Activated T-cell treated with anti-CD3 and anti-CD28 coated beads, Interleukin-2, amount 50 U/mL, for 24 hours (primary cell): Measurements from ENCODE around the gene CFLAR.

ENCODE experiments used
- DNase-seq: peaks from one replicate; pipeline ENCODE4 v3.0.0-alpha.2; 2020
- H3K27ac Mint-ChIP-seq: 2 replicates; pipeline ENCODE4 v1.8.0; 2020; ENCODE audit warnings: mild to moderate bottlenecking, mixed read lengths
- H3K27me3 Mint-ChIP-seq: 2 replicates; pipeline ENCODE4 v1.8.0; 2020; ENCODE audit warnings: mixed read lengths
- H3K36me3 Mint-ChIP-seq: 2 replicates; pipeline ENCODE4 v1.8.0; 2020; ENCODE audit warnings: low read depth, mixed read lengths
- H3K4me1 Mint-ChIP-seq: 2 replicates; pipeline ENCODE4 v1.8.0; 2020; ENCODE audit warnings: low read depth, mixed read lengths
- H3K4me3 Mint-ChIP-seq: 2 replicates; pipeline ENCODE4 v1.8.0; 2020; ENCODE audit warnings: mild to moderate bottlenecking, moderate library complexity, mixed read lengths
- H3K9me3 Mint-ChIP-seq: 2 replicates; pipeline ENCODE4 v1.8.0; 2020; ENCODE audit warnings: mixed read lengths

CFLAR gene

GRCh38 chr2:201220102-201220570 lies 104.2 kb downstream of the CFLAR start:
- Mint-ChIP-seq H3K4me3 (no peak overlapping the region), H3K9me3 (no peaks in the 10 kb centered on the region), H3K27me3 (no peaks in the 10 kb centered on the region), H3K4me1 (peaks cover 55% of the 10 kb centered on the region), H3K36me3 (peaks cover 23% of the 10 kb centered on the region), H3K27ac (peak overlapping the region; percentile 74)
- no peak for DNase-seq

- H3K36me3 Mint-ChIP-seq, result peaks cover 13% of the 10 kb centered on the region
- peaks cover 49% of the 10 kb centered on the region for H3K4me1 Mint-ChIP-seq
- H3K27me3 Mint-ChIP-seq, result no peaks in the 10 kb centered on the region
- peak overlapping the region; percentile 4 for H3K4me3 Mint-ChIP-seq
- DNase-seq, result no peak
- H3K27ac Mint-ChIP-seq, result peak overlapping the region; percentile 71
- H3K9me3 Mint-ChIP-seq, result no peaks in the 10 kb centered on the region
These were observed 107.4 kb downstream of the CFLAR start for GRCh38 chr2:201223089-201224073.
